Neural cell (in vitro differentiated cells): ENCODE measurements around the gene NRROS. TPM values are rescaled to one million over a fixed set of nuclear protein-coding genes. Genes with fewer than 3 reads are reported as not detected.

Source experiments
- H2AFZ ChIP-seq: fragments of 200-600, 300-800 bp; sonication (generic), shearing (Covaris generic); 2 replicates; pipeline ENCODE4 v1.6.0; 2014; ENCODE audit warnings: low read depth, mild to moderate bottlenecking, antibody characterized with exemption, low read length, moderate library complexity
- H3F3A ChIP-seq: fragments of 200-600 bp; shearing (Covaris generic); 2 replicates; pipeline ENCODE4 v1.6.1; 2016; ENCODE audit warnings: mild to moderate bottlenecking, moderate library complexity, mixed read lengths, antibody characterized with exemption, low read length; ENCODE audit not compliant: insufficient read depth, poor library complexity, severe bottlenecking
- H3K27ac ChIP-seq: fragments of 200-600, 300-800 bp; sonication (generic), shearing (Covaris generic); 2 replicates; pipeline ENCODE4 v1.5.1; 2014; ENCODE audit warnings: mild to moderate bottlenecking, low read length, moderate library complexity
- H3K27me3 ChIP-seq: fragments of 300-800, 200-600 bp; sonication (generic), shearing (Covaris generic); 2 replicates; pipeline ENCODE4 v1.6.0; 2014; ENCODE audit warnings: mild to moderate bottlenecking, low read depth, low read length, moderate library complexity; ENCODE audit not compliant: insufficient read depth
- H3K36me3 ChIP-seq: fragments of 300-800, 200-600 bp; sonication (generic), shearing (Covaris generic); 2 replicates; pipeline ENCODE4 v1.5.1; 2014; ENCODE audit warnings: mild to moderate bottlenecking, antibody characterized with exemption, low read length, moderate library complexity; ENCODE audit not compliant: insufficient read depth
- H3K4me2 ChIP-seq: fragments of 300-800, 200-600 bp; sonication (generic), shearing (Covaris generic); 2 replicates; pipeline ENCODE4 v1.6.0; 2014; ENCODE audit warnings: mild to moderate bottlenecking, low read length
- H3K4me3 ChIP-seq: fragments of 300-800, 200-600 bp; sonication (generic), shearing (Covaris generic); 2 replicates; pipeline ENCODE4 v1.5.1; 2014; ENCODE audit warnings: mild to moderate bottlenecking, low read length, moderate library complexity
- H3K79me2 ChIP-seq: fragments of 200-600 bp; shearing (Covaris generic); replicated peaks from 2 replicates; pipeline ENCODE4 v1.6.0; 2014; ENCODE audit warnings: mild to moderate bottlenecking, low read length, moderate library complexity; ENCODE audit not compliant: insufficient read depth
- H3K9ac ChIP-seq: fragments of 300-800, 200-600 bp; sonication (generic), shearing (Covaris generic); 2 replicates; pipeline ENCODE4 v1.6.1; 2016; ENCODE audit warnings: mild to moderate bottlenecking, low read length, mixed read lengths
- H3K9me2 ChIP-seq: fragments of 200-600 bp; shearing (Covaris generic); 2 replicates; pipeline ENCODE4 v1.6.1; 2016; ENCODE audit warnings: mild to moderate bottlenecking, low read length, mixed read lengths; ENCODE audit not compliant: insufficient read depth
- H3K9me3 ChIP-seq: fragments of 200-600, 300-800 bp; sonication (generic), shearing (Covaris generic); 2 replicates; pipeline ENCODE4 v1.6.1; 2016; ENCODE audit warnings: mild to moderate bottlenecking, mixed run types, low read length, moderate library complexity, mixed read lengths
- H4K20me1 ChIP-seq: fragments of 200-600 bp; shearing (Covaris generic); 2 replicates; pipeline ENCODE4 v1.6.1; 2016; ENCODE audit warnings: mild to moderate bottlenecking, mixed run types; ENCODE audit not compliant: insufficient read depth
- EP300 ChIP-seq: fragments of 450-650 bp; conservative IDR thresholded peaks from 2 replicates; pipeline ENCODE4 v1.6.1; 2014; ENCODE audit warnings: antibody characterized with exemption, mild to moderate bottlenecking, moderate library complexity; ENCODE audit not compliant: poor library complexity, severe bottlenecking
- EZH2 ChIP-seq: fragments of 200-600, 300-800 bp; shearing (Covaris generic), sonication (generic); IDR thresholded peaks from 2 replicates; pipeline ENCODE4 v1.6.1; 2014; ENCODE audit warnings: antibody characterized with exemption, low read length, borderline replicate concordance, mild to moderate bottlenecking; ENCODE audit not compliant: insufficient read depth, poor library complexity, severe bottlenecking
- MXI1 ChIP-seq: fragments of 450-650 bp; conservative IDR thresholded peaks from 2 replicates; pipeline ENCODE4 v1.6.1; 2014; ENCODE audit warnings: antibody characterized with exemption, mild to moderate bottlenecking; ENCODE audit not compliant: poor library complexity, severe bottlenecking
- POLR2AphosphoS5 ChIP-seq: IDR thresholded peaks from 2 replicates; pipeline ENCODE4 v1.6.1; 2012
- RAD21 ChIP-seq: fragments of 450-650 bp; conservative IDR thresholded peaks from 2 replicates; pipeline ENCODE4 v1.6.1; 2014; ENCODE audit warnings: antibody characterized with exemption, mild to moderate bottlenecking, moderate library complexity
- SMC3 ChIP-seq: fragments of 450-650 bp; conservative IDR thresholded peaks from 2 replicates; pipeline ENCODE4 v1.6.1; 2014; ENCODE audit warnings: antibody characterized with exemption, mild to moderate bottlenecking, moderate library complexity; ENCODE audit not compliant: poor library complexity
- TAF1 ChIP-seq: IDR thresholded peaks from 2 replicates; pipeline ENCODE4 v1.6.1; 2012; ENCODE audit warnings: low read depth
- polyA plus RNA-seq: library from polyadenylated mRNA; depleted of rRNA; stranded (reverse); fragments of >200 nt; gene quantifications from 2 replicates; pipeline ENCODE4 v1.2.3, GENCODE V29; 2014
- TF ChIP-seq, protein P1 (sequence below): fragments of 450-650 bp; IDR thresholded peaks from 2 replicates; pipeline ENCODE4 v1.5.1; 2014; ENCODE audit warnings: antibody characterized with exemption, mild to moderate bottlenecking, moderate library complexity; ENCODE audit not compliant: poor library complexity, severe bottlenecking
- TF ChIP-seq, protein P2 (sequence below): IDR thresholded peaks from 2 replicates; pipeline ENCODE4 v1.6.1; 2012; ENCODE audit warnings: borderline replicate concordance

Gene NRROS
- polyA plus RNA-seq, 1 donor from 2014 or later: not detected

DNA sequence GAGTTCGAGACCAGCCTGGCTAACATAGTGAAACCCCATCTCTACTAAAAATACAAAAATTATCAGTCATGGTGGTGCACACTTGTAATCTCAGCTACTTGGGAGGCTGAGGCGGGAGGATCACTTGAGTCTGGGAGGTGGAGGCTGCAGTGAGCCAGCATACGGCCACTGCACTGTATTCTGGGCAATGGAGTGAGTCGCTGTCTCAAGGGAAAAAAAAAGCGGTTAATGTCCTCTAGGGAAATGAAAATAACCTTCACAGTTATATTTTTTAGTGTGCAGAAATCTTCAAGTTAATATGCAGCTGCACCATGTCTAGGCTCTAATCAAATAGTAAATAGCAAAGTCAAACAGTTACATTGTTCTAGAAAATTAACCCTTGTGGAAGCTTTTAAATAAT is 57.8 kb downstream of the NRROS start:
- no peak overlapping the region for H3K9ac ChIP-seq
- H3K4me3 ChIP-seq: no peak overlapping the region
- no peaks in the 10 kb centered on the region for H4K20me1 ChIP-seq
- no peaks in the 10 kb centered on the region for H3K36me3 ChIP-seq
- H3F3A ChIP-seq: no peaks in the 10 kb centered on the region
- H3K79me2 ChIP-seq: no peaks in the 10 kb centered on the region
- H3K4me2 ChIP-seq: no peak overlapping the region
- no peaks in the 10 kb centered on the region for H3K9me2 ChIP-seq
- no peaks in the 10 kb centered on the region for H3K9me3 ChIP-seq
- H2AFZ ChIP-seq: no peak overlapping the region
- H3K27ac ChIP-seq: no peak overlapping the region
- no peaks in the 10 kb centered on the region for H3K27me3 ChIP-seq
- TF ChIP-seq EZH2 (no peak), RAD21 (no peak), TAF1 (no peak), EP300 (no peak), SMC3 (no peak), POLR2AphosphoS5 (no peak), MXI1 (no peak)
- TF ChIP-seq, protein P1, sequence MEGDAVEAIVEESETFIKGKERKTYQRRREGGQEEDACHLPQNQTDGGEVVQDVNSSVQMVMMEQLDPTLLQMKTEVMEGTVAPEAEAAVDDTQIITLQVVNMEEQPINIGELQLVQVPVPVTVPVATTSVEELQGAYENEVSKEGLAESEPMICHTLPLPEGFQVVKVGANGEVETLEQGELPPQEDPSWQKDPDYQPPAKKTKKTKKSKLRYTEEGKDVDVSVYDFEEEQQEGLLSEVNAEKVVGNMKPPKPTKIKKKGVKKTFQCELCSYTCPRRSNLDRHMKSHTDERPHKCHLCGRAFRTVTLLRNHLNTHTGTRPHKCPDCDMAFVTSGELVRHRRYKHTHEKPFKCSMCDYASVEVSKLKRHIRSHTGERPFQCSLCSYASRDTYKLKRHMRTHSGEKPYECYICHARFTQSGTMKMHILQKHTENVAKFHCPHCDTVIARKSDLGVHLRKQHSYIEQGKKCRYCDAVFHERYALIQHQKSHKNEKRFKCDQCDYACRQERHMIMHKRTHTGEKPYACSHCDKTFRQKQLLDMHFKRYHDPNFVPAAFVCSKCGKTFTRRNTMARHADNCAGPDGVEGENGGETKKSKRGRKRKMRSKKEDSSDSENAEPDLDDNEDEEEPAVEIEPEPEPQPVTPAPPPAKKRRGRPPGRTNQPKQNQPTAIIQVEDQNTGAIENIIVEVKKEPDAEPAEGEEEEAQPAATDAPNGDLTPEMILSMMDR: no peak
- TF ChIP-seq, protein P2, sequence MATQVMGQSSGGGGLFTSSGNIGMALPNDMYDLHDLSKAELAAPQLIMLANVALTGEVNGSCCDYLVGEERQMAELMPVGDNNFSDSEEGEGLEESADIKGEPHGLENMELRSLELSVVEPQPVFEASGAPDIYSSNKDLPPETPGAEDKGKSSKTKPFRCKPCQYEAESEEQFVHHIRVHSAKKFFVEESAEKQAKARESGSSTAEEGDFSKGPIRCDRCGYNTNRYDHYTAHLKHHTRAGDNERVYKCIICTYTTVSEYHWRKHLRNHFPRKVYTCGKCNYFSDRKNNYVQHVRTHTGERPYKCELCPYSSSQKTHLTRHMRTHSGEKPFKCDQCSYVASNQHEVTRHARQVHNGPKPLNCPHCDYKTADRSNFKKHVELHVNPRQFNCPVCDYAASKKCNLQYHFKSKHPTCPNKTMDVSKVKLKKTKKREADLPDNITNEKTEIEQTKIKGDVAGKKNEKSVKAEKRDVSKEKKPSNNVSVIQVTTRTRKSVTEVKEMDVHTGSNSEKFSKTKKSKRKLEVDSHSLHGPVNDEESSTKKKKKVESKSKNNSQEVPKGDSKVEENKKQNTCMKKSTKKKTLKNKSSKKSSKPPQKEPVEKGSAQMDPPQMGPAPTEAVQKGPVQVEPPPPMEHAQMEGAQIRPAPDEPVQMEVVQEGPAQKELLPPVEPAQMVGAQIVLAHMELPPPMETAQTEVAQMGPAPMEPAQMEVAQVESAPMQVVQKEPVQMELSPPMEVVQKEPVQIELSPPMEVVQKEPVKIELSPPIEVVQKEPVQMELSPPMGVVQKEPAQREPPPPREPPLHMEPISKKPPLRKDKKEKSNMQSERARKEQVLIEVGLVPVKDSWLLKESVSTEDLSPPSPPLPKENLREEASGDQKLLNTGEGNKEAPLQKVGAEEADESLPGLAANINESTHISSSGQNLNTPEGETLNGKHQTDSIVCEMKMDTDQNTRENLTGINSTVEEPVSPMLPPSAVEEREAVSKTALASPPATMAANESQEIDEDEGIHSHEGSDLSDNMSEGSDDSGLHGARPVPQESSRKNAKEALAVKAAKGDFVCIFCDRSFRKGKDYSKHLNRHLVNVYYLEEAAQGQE: no peak

DNA sequence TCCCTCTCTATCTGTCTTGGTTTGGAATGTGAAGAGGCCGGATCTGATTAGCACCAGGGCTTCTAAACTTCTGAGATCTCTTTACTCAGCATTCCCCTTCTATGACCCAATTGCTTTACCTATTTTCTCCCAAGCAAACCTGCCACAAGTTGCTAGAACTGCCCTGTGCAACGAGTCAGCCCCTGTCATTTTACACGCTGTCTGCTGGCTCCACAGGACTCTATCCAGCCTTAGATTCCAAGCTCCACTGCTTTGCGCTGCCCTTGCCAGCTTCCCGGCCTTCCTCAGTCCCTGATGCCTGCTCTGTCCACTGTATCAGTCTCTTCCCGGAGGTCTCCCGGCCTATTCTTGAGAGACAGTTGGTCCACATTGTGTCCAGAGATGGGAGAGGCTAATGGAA is 60.3 kb downstream of the NRROS start:
- Histone ChIP-seq H3K9me3 (no peaks in the 10 kb centered on the region), H3K9ac (no peak overlapping the region), H2AFZ (no peak overlapping the region), H3K79me2 (no peaks in the 10 kb centered on the region), H3F3A (no peaks in the 10 kb centered on the region), H3K9me2 (no peaks in the 10 kb centered on the region), H3K4me2 (no peak overlapping the region), H3K36me3 (no peaks in the 10 kb centered on the region), H3K27ac (no peak overlapping the region), H4K20me1 (no peaks in the 10 kb centered on the region), H3K27me3 (no peaks in the 10 kb centered on the region), H3K4me3 (no peak overlapping the region)
- no peak for TF ChIP-seq MXI1

DNA sequence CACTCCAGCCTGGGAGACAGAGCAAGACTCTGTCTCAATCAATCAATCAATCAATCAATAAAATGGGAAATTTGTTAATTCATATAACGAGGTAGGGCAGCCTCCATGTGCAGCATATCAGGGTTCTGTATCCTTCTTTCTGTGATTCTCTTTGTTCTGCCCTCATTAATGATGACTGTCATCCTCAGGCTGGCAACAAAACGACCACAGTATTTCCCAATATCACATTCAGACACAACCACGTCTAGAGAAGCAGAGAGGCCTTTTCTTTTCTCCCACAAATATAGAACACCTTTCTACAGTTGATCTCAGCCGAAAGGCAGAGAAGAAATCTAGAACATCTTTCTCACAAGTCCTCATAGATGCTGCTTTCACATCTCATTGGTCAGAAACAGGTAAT is 61.3 kb downstream of the NRROS start:
- H3K4me3 ChIP-seq: no peak overlapping the region
- TF ChIP-seq SMC3: no peak
- no peak for TF ChIP-seq EP300
- TF ChIP-seq TAF1: no peak
- no peak for TF ChIP-seq EZH2
- TF ChIP-seq RAD21: no peak
- TF ChIP-seq MXI1: no peak
- TF ChIP-seq, protein P1: no peak
- TF ChIP-seq POLR2AphosphoS5: no peak
- no peaks in the 10 kb centered on the region for H3K79me2 ChIP-seq
- H3K9me3 ChIP-seq: no peaks in the 10 kb centered on the region
- H2AFZ ChIP-seq: no peak overlapping the region
- no peaks in the 10 kb centered on the region for H3K36me3 ChIP-seq
- no peak overlapping the region for H3K4me2 ChIP-seq
- no peaks in the 10 kb centered on the region for H3K27me3 ChIP-seq
- H3K9ac ChIP-seq: no peak overlapping the region
- H3F3A ChIP-seq: no peaks in the 10 kb centered on the region
- no peaks in the 10 kb centered on the region for H3K9me2 ChIP-seq
- no peaks in the 10 kb centered on the region for H4K20me1 ChIP-seq
- no peak overlapping the region for H3K27ac ChIP-seq
